Neural progenitor cell (in vitro differentiated cells): ENCODE measurements around the gene FSTL5. TPM values are rescaled to one million over a fixed set of nuclear protein-coding genes. Genes with fewer than 3 reads are reported as not detected.

Experiments
- DNase-seq: peaks from one replicate; pipeline ENCODE4 v3.0.0-alpha.2; 2016; ENCODE audit warnings: low spot score
- H2AFZ ChIP-seq: fragments of 200-600 bp; sonication (generic); replicated peaks from 2 replicates; pipeline ENCODE4 v1.6.1; 2016; ENCODE audit warnings: antibody characterized with exemption
- H3F3A ChIP-seq: fragments of 200-600 bp; sonication (generic); 2 replicates; pipeline ENCODE4 v1.6.1; 2016; ENCODE audit warnings: antibody characterized with exemption, low read depth
- H3K27ac ChIP-seq: fragments of 200-600 bp; sonication (generic); 2 replicates; pipeline ENCODE4 v1.5.1; 2016; ENCODE audit warnings: mild to moderate bottlenecking
- H3K27me3 ChIP-seq: fragments of 200-600 bp; sonication (generic); 2 replicates; pipeline ENCODE4 v1.6.1; 2016; ENCODE audit warnings: mild to moderate bottlenecking, moderate library complexity
- H3K36me3 ChIP-seq: fragments of 200-600 bp; sonication (generic); 2 replicates; pipeline ENCODE4 v1.5.1; 2016
- H3K4me1 ChIP-seq: fragments of 200-600 bp; sonication (generic); 2 replicates; pipeline ENCODE4 v1.6.1; 2016; ENCODE audit warnings: mixed run types
- H3K4me2 ChIP-seq: fragments of 200-600 bp; sonication (generic); 2 replicates; pipeline ENCODE4 v1.6.1; 2016
- H3K4me3 ChIP-seq: fragments of 200-600 bp; sonication (generic); 2 replicates; pipeline ENCODE4 v1.5.1; 2016
- H3K79me2 ChIP-seq: fragments of 200-600 bp; sonication (generic); 2 replicates; pipeline ENCODE4 v1.6.1; 2016; ENCODE audit warnings: low read depth
- H3K9ac ChIP-seq: fragments of 200-600 bp; sonication (generic); 2 replicates; pipeline ENCODE4 v1.6.1; 2016
- H3K9me3 ChIP-seq: fragments of 200-600 bp; sonication (generic); 2 replicates; pipeline ENCODE4 v1.5.1; 2016; ENCODE audit warnings: low read depth
- H4K20me1 ChIP-seq: fragments of 200-600 bp; sonication (generic); 2 replicates; pipeline ENCODE4 v1.6.1; 2016; ENCODE audit warnings: low read depth
- H3K27ac Mint-ChIP-seq: 3 replicates; pipeline ENCODE4 v1.8.0; 2021; ENCODE audit warnings: mixed read lengths
- H3K27me3 Mint-ChIP-seq: 2 replicates; pipeline ENCODE4 v1.8.0; 2022; ENCODE audit warnings: low read depth, mild to moderate bottlenecking, inconsistent platforms, moderate library complexity, mixed read lengths; ENCODE audit not compliant: insufficient read depth
- H3K36me3 Mint-ChIP-seq: 3 replicates; pipeline ENCODE4 v1.8.0; 2021; ENCODE audit warnings: mixed read lengths
- H3K4me1 Mint-ChIP-seq: 3 replicates; pipeline ENCODE4 v1.8.0; 2021; ENCODE audit warnings: mixed read lengths
- H3K4me3 Mint-ChIP-seq: 3 replicates; pipeline ENCODE4 v1.8.0; 2021; ENCODE audit warnings: mild to moderate bottlenecking, moderate library complexity, mixed read lengths
- H3K9me3 Mint-ChIP-seq: 3 replicates; pipeline ENCODE4 v1.8.0; 2020; ENCODE audit warnings: mixed read lengths
- CTCF ChIP-seq: fragments of 200-600 bp; sonication (generic); IDR thresholded peaks from 2 replicates; pipeline ENCODE4 v1.5.1; 2017; ENCODE audit warnings: antibody characterized with exemption, mild to moderate bottlenecking
- EZH2 ChIP-seq: fragments of 200-600 bp; sonication (generic); IDR thresholded peaks from 2 replicates; pipeline ENCODE4 v1.6.1; 2017; ENCODE audit warnings: antibody characterized with exemption, mild to moderate bottlenecking, moderate library complexity
- EZH2phosphoT487 ChIP-seq: fragments of 200-600 bp; sonication (generic); IDR thresholded peaks from 2 replicates; pipeline ENCODE4 v1.6.1; 2017; ENCODE audit warnings: antibody characterized with exemption
- total RNA-seq: library from RNA; depleted of rRNA; stranded (reverse); fragments of >200 nt; gene quantifications from 2 replicates; pipeline ENCODE4 v1.2.3, GENCODE V29; 2015; ENCODE audit warnings: low replicate concordance

FSTL5 gene
- total RNA-seq, 1 donor from 2014 or later = not detected

- H3K4me1 ChIP-seq = no peaks in the 10 kb centered on the region
- no peaks in the 10 kb centered on the region for H3K27me3 Mint-ChIP-seq
Observed at GRCh38 chr4:161382655-161383054, 781.1 kb downstream of the FSTL5 start.

GRCh38 chr4:161376275-161376674 is 787.5 kb downstream of the FSTL5 start:
- Histone ChIP-seq H3K4me2 (no peak overlapping the region), H3F3A (no peaks in the 10 kb centered on the region), H3K9me3 (no peaks in the 10 kb centered on the region), H2AFZ (no peak overlapping the region), H3K27me3 (no peaks in the 10 kb centered on the region), H3K79me2 (no peaks in the 10 kb centered on the region), H3K36me3 (no peaks in the 10 kb centered on the region), H4K20me1 (no peaks in the 10 kb centered on the region), H3K4me3 (no peak overlapping the region), H3K9ac (no peak overlapping the region), H3K4me1 (no peaks in the 10 kb centered on the region), H3K27ac (no peak overlapping the region)
- no peak overlapping the region for H3K4me3 Mint-ChIP-seq
- TF ChIP-seq EZH2phosphoT487 = no peak
- no peak for TF ChIP-seq CTCF
- no peak for TF ChIP-seq EZH2
- no peaks in the 10 kb centered on the region for H3K9me3 Mint-ChIP-seq
- no peak overlapping the region for H3K27ac Mint-ChIP-seq
- H3K4me1 Mint-ChIP-seq = no peaks in the 10 kb centered on the region
- H3K36me3 Mint-ChIP-seq = no peaks in the 10 kb centered on the region
- DNase-seq = no peak
- no peaks in the 10 kb centered on the region for H3K27me3 Mint-ChIP-seq

More at GRCh38 chr4:161382655-161383054, 781.1 kb downstream of the FSTL5 start:
- H2AFZ ChIP-seq = peak overlapping the region; percentile 12
- Mint-ChIP-seq H3K36me3 (no peaks in the 10 kb centered on the region), H3K27ac (no peak overlapping the region), H3K4me1 (no peaks in the 10 kb centered on the region), H3K4me3 (no peak overlapping the region), H3K9me3 (no peaks in the 10 kb centered on the region)
- H3K9ac ChIP-seq = no peak overlapping the region
- no peaks in the 10 kb centered on the region for H4K20me1 ChIP-seq
- H3K27me3 ChIP-seq = no peaks in the 10 kb centered on the region
- no peaks in the 10 kb centered on the region for H3K36me3 ChIP-seq
- no peaks in the 10 kb centered on the region for H3K79me2 ChIP-seq
- H3K9me3 ChIP-seq = no peaks in the 10 kb centered on the region
- no peak overlapping the region for H3K4me2 ChIP-seq
- H3F3A ChIP-seq = no peaks in the 10 kb centered on the region
- DNase-seq = no peak
- H3K27ac ChIP-seq = no peak overlapping the region
- no peak overlapping the region for H3K4me3 ChIP-seq
- TF ChIP-seq CTCF (no peak), EZH2phosphoT487 (no peak), EZH2 (no peak)

DNA sequence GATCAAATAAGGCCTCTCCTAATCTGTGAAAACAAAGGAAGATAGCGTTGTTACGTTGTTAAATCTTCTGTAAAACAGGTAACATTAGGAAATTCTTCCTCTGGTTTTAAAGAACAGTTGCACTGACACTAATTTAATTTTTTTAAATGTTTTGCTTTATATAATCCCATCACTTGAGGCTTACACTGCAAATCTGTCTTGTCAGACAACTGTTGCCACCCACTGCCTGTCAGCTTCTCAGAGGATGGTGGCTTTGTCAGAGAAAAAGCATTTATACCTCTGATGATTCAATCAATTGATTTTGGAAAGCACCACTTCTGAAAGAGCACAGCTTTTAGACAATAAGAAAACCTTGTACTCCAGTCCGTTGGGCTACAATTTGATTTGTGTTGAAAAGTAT is 799.1 kb downstream of the FSTL5 start:
- Histone ChIP-seq H3K4me2 (no peak overlapping the region), H3K27me3 (no peaks in the 10 kb centered on the region), H3K27ac (no peak overlapping the region), H3K36me3 (no peaks in the 10 kb centered on the region), H4K20me1 (no peaks in the 10 kb centered on the region), H2AFZ (peak overlapping the region; percentile 86), H3K9me3 (no peaks in the 10 kb centered on the region), H3K79me2 (no peaks in the 10 kb centered on the region), H3K9ac (no peak overlapping the region), H3K4me3 (no peak overlapping the region), H3K4me1 (peaks cover 16% of the 10 kb centered on the region), H3F3A (no peaks in the 10 kb centered on the region)
- H3K9me3 Mint-ChIP-seq = no peaks in the 10 kb centered on the region
- TF ChIP-seq EZH2 (no peak), EZH2phosphoT487 (no peak), CTCF (no peak)
- peaks cover 10% of the 10 kb centered on the region for H3K4me1 Mint-ChIP-seq
- H3K4me3 Mint-ChIP-seq = no peak overlapping the region
- no peak for DNase-seq
- H3K27me3 Mint-ChIP-seq = peaks cover 2% of the 10 kb centered on the region
- H3K27ac Mint-ChIP-seq = no peak overlapping the region
- no peaks in the 10 kb centered on the region for H3K36me3 Mint-ChIP-seq
